Stimulated activated CD8-positive, alpha-beta memory T cell treated with anti-CD3 and anti-CD28 coated beads, Interleukin-7, amount 100 ng/mL, for 48 hours (primary cell): ENCODE measurements around the gene ZNF835.
"Not testable (repeated sequence)": the region's sequence is repeated elsewhere in the genome, so short reads cannot be mapped to it uniquely, and the experiment has no call there.

Experiments
- DNase-seq, 2 donors: peaks; one replicate each; pipeline ENCODE4 v3.0.0-alpha.2; 2020; ENCODE audit warnings: low read depth in 1 of 2; ENCODE audit errors: extremely low read depth in 1 of 2

ZNF835 gene

DNA sequence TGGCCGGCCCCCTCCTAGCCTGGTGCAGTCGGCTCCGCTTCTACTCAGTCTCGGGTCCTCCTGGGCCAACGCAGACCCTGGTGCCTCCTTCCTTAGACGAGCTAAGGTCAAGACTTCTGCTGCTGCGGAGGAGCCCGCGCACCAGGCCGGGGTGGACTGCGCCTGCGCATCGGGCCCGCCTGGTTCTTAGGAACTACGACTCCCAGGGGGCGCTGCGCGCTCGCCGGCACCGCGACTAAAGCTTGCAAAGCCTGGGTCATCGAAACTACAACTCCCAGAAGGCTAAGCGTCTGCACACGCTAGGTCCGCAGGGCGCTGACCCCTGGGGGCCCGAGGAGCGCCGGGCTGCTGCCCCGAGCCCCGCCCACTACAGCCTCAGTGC is at the start of gene ZNF835:
ZNF835 (minus strand) TSS at position 145 of the 382 bp plus-strand sequence. CDS start 6,559 bp downstream, outside the sequence.
- DNase-seq = peak; percentile 51 to 78

DNA sequence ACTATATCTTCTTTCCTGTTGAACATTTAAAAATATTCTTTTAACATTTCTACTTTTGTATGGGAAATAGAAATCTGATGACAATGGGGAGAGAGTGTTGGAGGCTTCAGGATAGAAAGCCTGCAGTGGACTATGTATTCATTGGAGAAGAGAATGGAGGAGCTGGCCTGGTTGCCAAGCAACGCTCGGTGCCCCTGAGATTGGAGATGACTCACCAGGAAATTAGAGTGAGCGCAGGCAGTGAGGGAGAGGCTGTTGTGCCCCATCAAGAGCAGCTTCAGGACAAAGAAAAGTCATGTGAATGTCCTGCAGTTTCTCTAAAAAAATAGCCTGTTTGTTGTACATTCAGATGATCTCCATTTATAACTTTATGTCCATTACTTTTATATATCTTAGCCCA is 48.7 kb upstream of the ZNF835 start:
- no peak for DNase-seq

DNA sequence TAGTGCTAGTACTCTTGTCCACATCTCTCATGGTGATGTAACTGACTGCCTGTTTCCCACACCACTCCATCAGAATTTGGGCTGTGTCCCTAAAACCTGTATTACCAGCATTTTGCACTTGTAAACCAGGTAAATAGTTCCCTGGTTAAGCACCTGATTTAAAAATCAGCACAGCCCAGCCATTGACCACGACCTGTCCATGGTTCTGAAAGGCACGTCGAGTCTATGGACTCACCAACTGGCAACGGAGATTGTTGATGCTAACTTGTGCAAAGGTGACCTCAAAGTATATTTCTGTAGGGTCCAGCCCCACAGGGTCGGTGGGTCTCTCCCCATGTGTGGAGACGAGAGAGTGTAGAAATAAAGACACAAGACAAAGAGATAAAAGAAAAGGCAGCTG is 46.7 kb upstream of the ZNF835 start:
- DNase-seq = no peak

DNA sequence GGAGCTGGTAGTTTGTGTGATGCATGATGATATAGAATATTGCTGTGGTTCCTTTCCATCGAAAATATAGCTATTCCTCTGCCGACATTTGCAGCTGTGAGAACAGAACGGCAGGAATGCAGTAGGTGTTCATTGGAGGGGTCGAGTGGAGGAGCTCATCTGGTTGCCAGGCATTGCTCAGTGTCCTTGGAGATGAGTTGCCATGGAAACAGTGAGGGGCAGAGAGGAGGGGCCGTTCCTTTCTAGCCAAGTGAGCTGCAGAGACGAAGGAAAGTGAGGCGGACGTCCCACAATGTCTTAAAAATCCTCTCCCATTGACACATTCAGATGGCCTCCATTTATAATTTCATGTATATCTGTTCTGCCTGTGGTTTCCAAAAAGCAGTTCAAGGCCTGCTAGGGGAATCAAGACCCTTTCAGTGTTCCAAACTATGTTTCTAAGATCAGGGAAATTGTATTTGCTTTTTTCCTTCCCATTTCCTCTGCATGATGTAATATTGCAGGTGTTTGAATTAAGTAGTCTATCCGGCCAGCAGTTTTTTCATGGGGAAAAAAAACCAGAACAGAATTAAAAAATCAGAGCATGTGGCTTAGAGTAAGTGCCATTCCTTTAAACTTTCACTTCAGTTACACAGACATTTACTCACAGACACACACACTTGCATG is 41.2 kb upstream of the ZNF835 start:
- DNase-seq = no peak

DNA sequence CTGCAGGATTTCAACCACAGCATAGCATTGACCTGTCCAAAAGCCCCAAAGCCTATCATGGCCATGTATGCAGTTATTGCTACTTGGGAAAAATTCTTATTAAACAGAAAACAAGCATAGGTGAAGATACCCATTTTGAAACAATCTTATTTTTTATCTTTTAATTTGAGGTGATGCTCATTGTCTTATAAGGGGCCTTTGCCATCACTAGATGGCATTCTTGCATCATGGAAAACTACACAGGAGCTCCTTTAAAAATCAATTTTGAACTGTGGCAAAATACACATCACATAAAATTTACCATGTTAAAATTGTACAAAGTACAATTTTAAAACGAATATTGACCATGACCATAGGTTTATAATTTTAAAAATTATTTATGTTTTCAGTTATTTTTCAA is 38.9 kb upstream of the ZNF835 start:
- DNase-seq = no peak

DNA sequence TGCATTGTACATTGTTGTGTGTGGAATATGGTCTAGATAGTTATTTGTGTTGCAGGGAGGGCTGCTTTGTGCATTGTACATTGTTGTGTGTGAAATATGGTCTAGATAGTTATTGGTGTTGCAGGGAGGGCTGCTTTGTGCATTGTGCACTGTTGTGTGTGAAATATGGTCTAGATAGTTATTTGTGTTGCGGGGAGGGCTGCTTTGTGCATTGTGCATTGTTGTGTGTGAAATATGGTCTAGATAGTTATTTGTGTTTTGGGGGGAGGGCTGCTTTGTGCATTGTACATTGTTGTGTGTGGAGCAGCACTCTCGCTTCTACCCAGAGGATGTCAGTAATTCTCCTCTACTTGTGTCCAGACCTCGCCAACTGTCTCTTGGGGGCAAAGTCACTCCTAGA is 36.3 kb upstream of the ZNF835 start:
- DNase-seq = no peak

DNA sequence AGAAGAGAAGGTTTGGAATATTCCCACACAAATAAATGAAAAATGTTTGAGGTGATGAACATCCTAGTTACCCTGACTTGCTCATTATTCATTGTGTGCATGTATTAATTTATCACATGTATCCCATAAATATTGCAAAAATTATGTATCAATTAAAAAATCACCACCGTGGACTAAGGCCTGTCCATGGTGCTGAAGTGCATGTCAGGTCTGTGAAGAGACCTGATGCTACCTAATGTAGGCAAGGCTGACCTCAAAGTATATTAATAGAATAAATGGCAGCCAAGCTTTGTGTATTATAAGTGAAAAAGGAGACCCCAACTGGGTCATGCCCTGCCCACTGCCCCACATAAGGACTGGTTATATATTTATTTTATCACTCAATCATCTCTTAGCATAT is 34.4 kb upstream of the ZNF835 start:
- DNase-seq = no peak

DNA sequence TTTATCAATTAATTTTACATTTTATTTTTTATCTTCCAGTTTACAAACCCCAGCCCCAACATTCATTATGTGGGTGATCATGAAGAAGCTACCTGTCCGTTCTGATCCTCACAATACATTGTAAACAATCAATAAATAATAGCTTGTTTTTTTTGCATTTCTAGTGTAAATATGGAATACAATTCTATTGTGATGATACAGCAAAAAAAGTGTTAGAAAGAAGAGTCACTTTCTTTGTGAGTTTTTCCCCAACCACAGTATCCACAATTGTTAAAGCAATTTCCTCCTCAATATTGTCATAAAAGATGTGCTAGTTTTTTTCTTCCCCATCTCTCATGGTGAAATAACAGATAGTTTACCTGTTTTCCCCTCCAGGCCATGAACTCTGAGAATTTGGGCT is 30.3 kb upstream of the ZNF835 start:
- no peak for DNase-seq

DNA sequence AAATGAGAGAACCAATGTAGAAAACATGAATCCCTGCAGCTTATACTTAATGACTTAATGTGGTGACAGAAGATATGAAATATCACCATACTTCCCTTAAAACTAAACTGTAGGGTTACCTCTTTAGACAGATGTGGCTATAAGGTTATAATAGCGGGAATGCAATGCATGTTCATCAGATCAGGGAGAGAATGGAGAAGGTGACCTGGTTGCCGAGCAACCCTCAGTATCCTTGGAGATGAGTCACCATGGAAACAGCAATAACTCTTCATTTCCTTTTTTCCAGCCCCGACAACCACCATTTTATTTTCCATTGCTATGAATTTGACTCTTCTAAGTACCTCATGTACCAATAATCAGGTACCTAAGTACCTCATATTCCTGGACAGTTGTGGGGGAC is 28.0 kb upstream of the ZNF835 start:
- no peak for DNase-seq

DNA sequence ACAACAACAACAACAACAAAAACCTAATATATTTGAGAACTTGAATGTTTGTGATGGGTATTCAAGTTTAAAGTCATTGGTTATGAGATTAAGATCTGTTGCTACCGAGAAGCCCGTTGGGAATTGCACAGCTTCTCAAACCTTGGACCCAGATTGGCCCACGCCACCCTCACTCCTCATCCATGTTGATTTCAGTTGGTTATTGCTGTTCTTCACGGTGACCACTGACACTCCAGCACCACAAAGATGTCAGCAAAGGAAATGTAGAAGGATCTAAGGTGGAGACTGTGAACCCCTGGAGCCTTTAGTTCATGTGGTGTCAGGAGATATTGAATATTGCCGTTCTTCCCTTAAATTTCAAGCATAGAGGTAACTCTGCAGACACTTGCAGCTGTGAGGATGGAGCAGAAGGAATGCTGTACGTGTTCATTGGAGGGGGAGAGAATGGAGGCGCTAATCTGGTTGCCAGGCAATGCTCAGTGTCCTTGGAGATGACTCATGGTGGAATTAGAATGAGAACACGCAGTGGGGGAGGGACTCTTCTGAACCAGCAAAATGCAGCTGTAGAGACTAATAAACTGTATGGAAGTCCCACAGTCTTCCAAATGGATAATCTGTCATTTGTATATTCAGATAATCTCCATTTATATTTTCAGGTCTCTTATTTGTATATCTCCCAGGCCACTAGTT is 20.8 kb upstream of the ZNF835 start:
- DNase-seq = no peak

DNA sequence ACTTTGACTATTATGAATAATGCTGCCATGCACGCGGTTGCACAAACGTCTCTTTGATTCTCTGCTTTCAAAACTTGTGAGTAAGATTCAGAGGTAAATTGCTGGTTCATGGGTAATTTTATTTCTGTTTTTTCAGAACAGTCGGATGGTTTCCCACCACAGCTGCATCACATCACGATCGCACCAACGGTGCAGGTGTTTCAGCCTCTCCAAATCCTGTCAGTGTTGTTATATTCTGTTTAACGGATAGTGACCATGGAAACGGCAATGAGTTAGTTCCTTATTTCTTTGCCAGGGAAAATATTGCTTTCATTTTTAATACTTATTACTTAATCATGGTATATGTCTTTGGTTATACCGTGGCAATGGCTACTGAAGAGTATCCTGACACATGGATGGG is 19.1 kb upstream of the ZNF835 start:
- DNase-seq = no peak

DNA sequence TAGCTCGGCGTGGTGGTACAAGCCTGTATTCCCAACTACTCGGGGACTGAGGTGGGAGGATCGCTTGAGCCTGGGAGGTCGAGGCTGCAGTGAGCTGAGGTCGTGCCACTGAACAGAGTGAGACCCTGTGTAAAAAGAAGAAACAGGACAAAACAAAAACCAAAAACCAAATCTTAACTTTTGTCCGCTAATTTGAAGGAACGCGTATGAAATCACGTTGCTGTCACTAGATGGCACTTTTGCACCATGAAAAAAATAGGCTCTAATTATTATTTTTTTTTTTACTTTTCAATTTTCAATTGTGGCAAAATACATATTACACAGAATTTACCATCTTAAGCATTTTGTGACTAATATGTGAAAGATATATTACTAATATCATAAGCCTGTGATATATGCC is 17.6 kb upstream of the ZNF835 start:
- no peak for DNase-seq

DNA sequence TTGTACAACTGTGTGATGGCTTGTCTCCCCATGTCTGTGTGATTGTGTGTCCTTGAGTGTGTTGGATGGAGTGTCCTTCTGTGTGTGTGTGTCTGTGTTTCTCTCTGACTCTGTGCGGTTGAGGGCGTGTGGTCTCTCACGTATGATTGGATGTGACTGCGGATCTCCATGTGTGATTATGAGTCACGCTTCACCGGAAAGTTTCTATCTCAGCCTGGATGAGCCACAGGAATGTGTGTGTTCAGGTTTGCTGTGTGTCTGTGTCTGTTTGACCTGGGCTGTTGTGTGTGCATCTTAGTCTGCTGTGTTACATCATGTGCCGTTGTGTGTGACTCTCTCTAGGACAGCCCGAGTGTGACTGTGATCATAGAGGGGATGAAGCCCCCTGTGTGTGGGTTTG is 15.5 kb upstream of the ZNF835 start:
- no peak for DNase-seq

DNA sequence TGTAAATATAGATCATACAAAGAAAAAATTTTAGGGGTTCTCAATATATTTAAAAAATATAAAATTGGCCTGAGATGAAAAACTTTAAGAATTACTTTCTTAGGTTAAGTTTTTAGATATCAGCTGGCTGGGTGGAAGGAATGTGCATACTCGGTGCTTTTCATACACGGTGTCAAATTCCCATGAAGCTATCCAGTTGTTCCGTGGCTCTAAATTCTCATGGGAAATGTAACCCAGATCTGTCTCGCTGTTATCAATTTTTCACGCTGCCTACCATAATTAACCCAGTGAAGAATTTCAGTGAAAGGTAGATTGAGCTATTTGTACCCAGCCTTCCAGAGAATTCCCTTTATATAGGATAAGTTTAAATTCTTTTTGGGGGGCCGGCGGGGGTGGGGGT is 11.6 kb upstream of the ZNF835 start:
- no peak for DNase-seq

DNA sequence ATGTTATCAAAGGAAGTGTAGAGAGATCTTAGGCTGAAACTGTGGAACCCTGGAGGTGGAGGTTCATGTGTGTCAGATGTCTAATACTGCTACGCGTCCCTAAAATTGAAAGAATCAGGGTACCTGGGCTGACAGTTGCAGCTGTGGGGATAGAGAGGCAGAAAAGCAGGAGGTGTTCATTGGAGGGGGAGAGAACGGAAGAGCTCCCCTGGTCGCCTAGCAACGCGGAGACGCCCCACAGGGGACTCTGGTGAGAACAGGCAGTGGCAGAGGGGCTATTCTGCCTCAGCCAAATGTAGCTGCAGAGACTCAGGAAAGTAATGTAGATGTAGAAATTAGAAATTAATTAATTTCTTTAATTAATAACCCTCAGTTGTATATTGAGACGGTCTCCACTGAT is 10.1 kb upstream of the ZNF835 start:
- no peak for DNase-seq

DNA sequence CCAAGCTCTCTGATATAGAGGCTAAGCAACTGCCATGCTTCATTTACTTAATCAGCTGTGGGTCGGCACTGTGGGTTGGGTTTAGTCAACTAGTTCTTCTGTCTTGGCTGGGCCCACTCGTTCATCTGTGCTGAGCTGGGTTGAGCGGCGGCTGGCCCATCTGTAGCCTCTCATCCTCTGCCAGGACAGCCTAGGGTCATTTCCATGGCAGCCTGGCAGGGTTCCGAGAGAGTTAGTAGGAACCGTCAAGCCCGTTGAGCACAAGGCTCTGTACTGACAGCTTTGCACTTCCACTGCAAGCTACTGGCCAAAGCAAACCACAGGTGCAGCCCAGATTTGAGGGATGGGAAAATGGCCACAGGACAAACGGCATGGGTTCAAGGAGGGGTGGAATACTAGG is 6.6 kb upstream of the ZNF835 start:
- no peak for DNase-seq

DNA sequence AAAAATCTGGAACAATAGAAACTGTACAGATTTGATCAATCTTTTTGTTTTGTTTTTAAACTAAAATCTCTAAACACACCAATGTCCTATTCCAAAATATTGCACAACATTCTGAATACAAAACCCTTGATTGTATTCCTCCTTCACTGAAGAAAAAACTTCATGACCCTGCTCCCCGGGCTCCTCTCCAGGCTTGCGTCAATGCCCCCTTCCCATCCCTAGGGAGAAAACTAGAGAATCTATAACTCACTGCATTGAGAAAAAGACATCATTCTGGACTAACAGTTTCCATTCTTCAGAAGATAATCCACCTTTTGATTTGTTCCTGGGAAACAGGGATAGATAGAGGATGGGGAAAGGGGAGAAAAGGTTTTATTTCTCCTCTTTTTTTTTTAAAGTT is 1.1 kb upstream of the ZNF835 start:
- not testable (repeated sequence) for DNase-seq

DNA sequence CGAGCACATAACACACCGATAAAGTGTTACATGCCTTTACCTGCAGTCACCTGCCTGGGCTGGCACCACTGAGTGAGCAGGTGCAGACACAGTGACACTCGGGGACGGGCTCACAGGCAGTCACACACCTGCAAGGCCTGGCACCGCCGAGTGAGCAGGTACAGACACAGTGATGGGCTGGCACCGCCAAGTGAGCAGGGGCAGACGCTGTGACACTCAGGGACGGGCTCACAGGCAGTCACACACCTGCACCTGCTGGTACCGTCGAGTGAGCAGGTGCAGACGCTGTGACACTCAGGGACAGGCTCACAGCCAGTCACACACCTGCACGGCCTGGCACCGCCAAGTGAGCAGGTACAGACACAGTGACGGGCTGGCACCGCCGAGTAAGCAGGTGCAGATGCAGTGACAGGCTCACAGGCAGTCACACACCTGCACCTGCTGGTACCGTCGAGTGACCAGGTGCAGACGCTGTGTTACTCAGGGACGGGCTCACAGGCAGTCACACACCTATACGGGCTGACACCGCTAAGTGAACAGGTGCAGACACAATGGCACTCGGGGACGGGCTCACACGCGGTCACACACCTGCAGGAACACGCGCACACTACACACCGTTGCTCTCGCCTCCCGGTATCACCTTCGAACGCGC is 470 bp downstream of the ZNF835 start:
- no peak for DNase-seq

DNA sequence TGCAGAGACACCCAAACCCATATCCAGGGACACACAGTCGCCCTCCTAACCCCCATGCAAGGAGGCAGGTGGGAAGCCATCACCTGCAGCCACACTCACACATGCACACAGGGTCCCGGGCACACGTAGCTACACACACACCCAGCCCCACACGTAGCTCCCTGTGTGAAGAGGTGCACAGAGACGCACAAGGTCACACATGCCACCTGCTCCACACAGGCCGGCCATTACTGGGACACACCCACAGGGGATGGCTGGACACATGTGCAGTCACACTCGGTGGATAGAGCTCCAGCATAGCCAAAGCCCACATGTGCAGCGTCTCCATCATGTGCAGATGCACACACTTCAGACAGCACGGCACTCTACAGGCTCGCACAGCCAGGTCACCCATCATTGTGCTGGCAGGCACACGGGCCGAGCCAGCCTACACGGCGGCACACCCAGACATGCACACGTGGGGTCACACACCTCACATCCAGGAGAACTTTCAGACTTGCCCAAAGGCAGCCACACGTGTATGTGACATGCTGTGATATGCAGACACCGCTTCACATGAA is 1.1 kb downstream of the ZNF835 start:
- DNase-seq = no peak

DNA sequence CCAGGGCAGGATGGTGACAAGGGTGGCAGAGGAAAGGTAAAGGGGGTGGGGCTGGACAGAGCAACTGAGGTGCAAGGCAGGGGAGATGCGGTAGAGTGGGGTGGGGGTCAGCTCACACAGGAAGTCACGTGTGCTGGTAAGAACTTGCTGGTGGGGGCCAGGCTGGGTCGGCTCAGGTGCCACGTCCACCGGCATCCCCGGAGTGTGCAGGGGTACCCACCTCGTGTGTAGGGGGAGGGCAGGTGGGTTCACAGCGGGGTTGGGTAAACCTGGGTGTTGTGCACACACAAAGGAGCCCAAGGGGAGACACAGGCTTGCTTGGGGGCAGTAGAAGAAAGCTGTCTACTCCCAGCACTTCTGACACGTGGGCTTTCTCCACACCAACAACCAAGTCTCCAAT is 2.9 kb downstream of the ZNF835 start:
- DNase-seq = no peak

DNA sequence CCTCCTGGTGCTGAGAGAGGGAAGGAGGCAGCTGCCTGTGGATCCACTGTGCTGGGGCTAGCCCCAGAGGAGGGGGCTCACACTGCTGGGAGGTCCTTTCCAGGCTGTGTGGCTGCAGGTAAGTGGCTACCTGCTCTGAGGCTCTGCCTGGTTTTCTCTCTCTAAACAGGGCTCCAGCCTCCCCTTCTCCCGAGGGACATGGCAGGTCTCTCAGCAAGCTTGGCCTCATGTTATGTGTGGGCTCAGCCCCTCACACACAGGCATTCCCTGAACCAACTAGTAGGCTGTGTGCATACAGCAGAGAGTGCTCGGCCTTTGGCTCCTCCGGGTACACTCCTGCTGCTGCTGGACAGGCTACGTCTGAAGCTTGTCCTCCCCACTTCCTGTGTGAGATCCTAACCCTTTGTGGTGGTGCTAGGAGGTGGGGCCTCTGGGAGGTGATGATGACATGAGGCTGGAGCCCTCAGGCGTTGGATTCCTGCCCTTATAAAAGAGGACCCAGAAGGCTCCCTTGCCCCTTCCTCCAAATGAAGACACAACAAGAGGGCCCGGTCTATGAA is 4.2 kb downstream of the ZNF835 start:
- no peak for DNase-seq

DNA sequence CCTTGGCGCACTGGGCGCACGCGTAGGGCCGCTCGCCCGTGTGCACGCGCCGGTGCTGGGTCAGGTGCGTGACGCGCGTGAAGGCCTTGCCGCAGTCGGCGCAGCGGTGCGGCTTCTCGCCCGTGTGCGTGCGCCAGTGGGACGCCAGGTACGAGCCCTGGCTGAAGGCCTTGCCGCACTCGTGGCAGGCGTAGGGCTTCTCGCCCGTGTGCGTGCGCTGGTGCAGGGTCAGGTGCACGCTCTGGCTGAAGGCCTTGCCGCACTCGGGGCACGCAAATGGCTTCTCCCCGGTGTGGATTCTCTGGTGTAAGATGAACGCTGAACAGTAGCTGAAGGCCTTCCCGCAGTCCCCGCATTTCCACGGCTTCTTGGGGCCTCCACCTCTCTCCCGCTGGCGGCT is 7.0 kb downstream of the ZNF835 start:
- DNase-seq = no peak
